Right renal cortex interstitium (tissue), 3 donors: ENCODE measurements around the gene MID1. TPM values are rescaled to one million over a fixed set of nuclear protein-coding genes. Genes with fewer than 3 reads are reported as not detected.

ENCODE experiments used
- DNase-seq, 3 donors: peaks; one replicate each; pipeline ENCODE4 v3.0.0-alpha.2; 2013; ENCODE audit warnings: low read depth in 3 of 3, low spot score in 2 of 3
- polyA plus RNA-seq, 3 donors: library from polyadenylated mRNA; unstranded; fragments of 120-200 nt; gene quantifications; one replicate each; pipeline ENCODE4 v1.2.1, GENCODE V29; 2013; ENCODE audit not compliant: insufficient read length in 3 of 3

MID1 gene
- polyA plus RNA-seq, 3 donors, result 22.6 to 23.8 (median 23.7) TPM

- no peak for DNase-seq
Measured at GRCh38 chrX:10450229-10450958, 170.0 kb downstream of the MID1 start.

GRCh38 chrX:10447564-10448214 is 172.7 kb downstream of the MID1 start:
- DNase-seq, result no peak

- DNase-seq, result no peak
Measured at GRCh38 chrX:10444204-10444603, 176.2 kb downstream of the MID1 start.

- no peak for DNase-seq
Measured at GRCh38 chrX:10441464-10441863, 178.9 kb downstream of the MID1 start.

- DNase-seq, result no peak
Measured at GRCh38 chrX:10433296-10433965, 187.0 kb downstream of the MID1 start.

GRCh38 chrX:10429908-10430307 is 190.5 kb downstream of the MID1 start:
- DNase-seq, result no peak

- no peak for DNase-seq
Measured at GRCh38 chrX:10427249-10427648, 193.1 kb downstream of the MID1 start.

GRCh38 chrX:10423716-10424115 is 196.7 kb downstream of the MID1 start:
- no peak for DNase-seq

- no peak for DNase-seq
Measured at GRCh38 chrX:10420134-10420533, 200.3 kb downstream of the MID1 start.

- DNase-seq, result no peak
Measured at GRCh38 chrX:10416424-10416823, 204.0 kb downstream of the MID1 start.

- DNase-seq, result no peak
Measured at GRCh38 chrX:10415306-10416001, 204.9 kb downstream of the MID1 start.

- DNase-seq, result no peak
Measured at GRCh38 chrX:10414862-10415261, 205.5 kb downstream of the MID1 start.

- DNase-seq, result no peak
Measured at GRCh38 chrX:10414156-10414824, 206.1 kb downstream of the MID1 start.

- no peak for DNase-seq
Measured at GRCh38 chrX:10404436-10404835, 215.9 kb downstream of the MID1 start.

- no peak for DNase-seq
Measured at GRCh38 chrX:10401239-10401638, 219.1 kb downstream of the MID1 start.

- no peak for DNase-seq
Measured at GRCh38 chrX:10399043-10399741, 221.2 kb downstream of the MID1 start.

GRCh38 chrX:10398215-10398614 is 222.2 kb downstream of the MID1 start:
- DNase-seq, result no peak

- DNase-seq, result no peak
Measured at GRCh38 chrX:10397349-10397748, 223.0 kb downstream of the MID1 start.

- no peak for DNase-seq
Measured at GRCh38 chrX:10395643-10396042, 224.7 kb downstream of the MID1 start.
